ENCODE results near the gene CD300LF.

GRCh38 chr17:74757931-74758847, 45.5 kb upstream of the CD300LF start:
- TF ChIP-seq CTCF (IDR thresholded peaks at IDR 0.05) (no peak), POLR2AphosphoS5 (IDR thresholded peaks at IDR 0.05) (no peak), POLR2A (IDR thresholded peaks at IDR 0.05) (no peak), EP300 (IDR thresholded peaks at IDR 0.05) (no peak)
